Natural killer cell (primary cell): Measurements from ENCODE around the gene ONECUT1. TPM values are rescaled to one million over a fixed set of nuclear protein-coding genes. Genes with fewer than 3 reads are reported as not detected.

Source experiments
- ATAC-seq, 3 donors: fragments of 150-1000 bp in 2 of 3; fragments of 200-7000 bp in 1 of 3; cut with Tn5 transposase; 1 replicate in 1 of 3; 2 replicates in 2 of 3; pipeline ENCODE4 v1.10.0; 2021; ENCODE audit warnings: mild to moderate bottlenecking in 2 of 3, moderate library complexity in 2 of 3
- DNase-seq, 2 donors: peaks; one replicate each; pipeline versions ENCODE4 v3.0.0 to v3.0.0-alpha.2; 2013 to 2021; ENCODE audit warnings: mixed read lengths in 1 of 2
- H3K27ac ChIP-seq: one replicate; pipeline ENCODE4 v1.5.1; 2013; ENCODE audit warnings: mild to moderate bottlenecking, low read length
- H3K27me3 ChIP-seq: one replicate; pipeline ENCODE4 v1.6.1; 2013; ENCODE audit warnings: low read length; ENCODE audit not compliant: control insufficient read depth, insufficient read depth
- H3K36me3 ChIP-seq: one replicate; pipeline ENCODE4 v1.6.1; 2013; ENCODE audit warnings: low read length; ENCODE audit not compliant: control insufficient read depth, insufficient read depth
- H3K4me1 ChIP-seq: one replicate; pipeline ENCODE4 v1.6.1; 2013; ENCODE audit warnings: low read length; ENCODE audit not compliant: control insufficient read depth, insufficient read depth
- H3K4me3 ChIP-seq: one replicate; pipeline ENCODE4 v1.5.1; 2013; ENCODE audit warnings: low read length
- H3K9me3 ChIP-seq: one replicate; pipeline ENCODE4 v1.6.1; 2013; ENCODE audit warnings: low read length; ENCODE audit not compliant: control insufficient read depth, insufficient read depth
- H3K27ac Mint-ChIP-seq, 2 donors: one replicate each; pipeline ENCODE4 v1.8.0; 2022; ENCODE audit warnings: mild to moderate bottlenecking in 2 of 2, mixed read lengths in 2 of 2, moderate library complexity in 1 of 2
- H3K27me3 Mint-ChIP-seq, 2 donors: one replicate each; pipeline ENCODE4 v1.8.0; 2022; ENCODE audit warnings: low read depth in 2 of 2, mixed read lengths in 2 of 2
- H3K36me3 Mint-ChIP-seq: one replicate; pipeline ENCODE4 v1.8.0; 2022; ENCODE audit warnings: mixed read lengths
- H3K4me1 Mint-ChIP-seq, 2 donors: one replicate each; pipeline ENCODE4 v1.8.0; 2022; ENCODE audit warnings: mixed read lengths in 2 of 2
- H3K4me3 Mint-ChIP-seq: one replicate; pipeline ENCODE4 v1.8.0; 2022; ENCODE audit warnings: mild to moderate bottlenecking, moderate library complexity, mixed read lengths
- H3K9me3 Mint-ChIP-seq, 2 donors: one replicate each; pipeline ENCODE4 v1.8.0; 2022; ENCODE audit warnings: mixed read lengths in 2 of 2
- WGBS: methylation state at CpG from one replicate; pipeline ENCODE4 v1.1.7; 2013; ENCODE audit warnings: missing lambda C conversion rate; ENCODE audit not compliant: insufficient coverage; 5-methylcytosine and 5-hydroxymethylcytosine counted together
- intact Hi-C: fragments of 100-400 bp; cut with micrococcal nuclease; formaldehyde crosslinking; loops from one replicate; pipeline ENCODE4 v1.14.2; 2022
- total RNA-seq, 4 donors: library from RNA; stranded (reverse); fragments of 120-200 nt in 1 of 4; gene quantifications; one replicate each; pipeline versions ENCODE4 v1.2.3 to v1.2.4, GENCODE V29; 2013 to 2022
- TF ChIP-seq, protein P1 (sequence below): fragments of 200-600 bp; IDR thresholded peaks from one replicate; pipeline ENCODE4 v1.8.0; 2022; ENCODE audit warnings: antibody characterized with exemption

Gene ONECUT1
- total RNA-seq, 3 donors from 2014 or later (not counting 1 experiment from before 2014, with no cell fraction given) = not detected

DNA sequence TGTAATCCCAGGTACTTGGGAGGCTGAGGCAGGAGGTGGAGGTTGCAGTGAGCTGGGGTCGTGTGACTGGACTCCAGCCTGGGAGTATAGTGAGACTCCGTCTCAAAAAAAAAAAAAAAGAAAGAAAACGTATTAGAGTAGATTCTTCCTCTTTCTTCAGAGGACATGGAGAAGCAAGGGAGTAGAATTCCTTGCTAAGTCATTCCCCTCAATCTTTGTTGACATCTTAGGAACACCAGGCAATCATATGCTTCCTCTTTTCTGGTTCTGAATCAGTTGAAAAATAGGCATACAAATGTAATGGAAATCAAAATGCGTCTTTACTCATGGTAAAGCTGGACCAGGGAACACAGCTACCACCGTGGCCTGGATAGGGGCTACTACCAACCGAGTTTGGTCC is 72.7 kb downstream of the ONECUT1 start:
- DNase-seq (no peak), ATAC-seq (no peak)
- intact Hi-C loops = no loop called here
- Histone ChIP-seq H3K27ac (no peak overlapping the region), H3K4me3 (no peak overlapping the region), H3K9me3 (no peaks in the 10 kb centered on the region), H3K27me3 (no peaks in the 10 kb centered on the region), H3K36me3 (no peaks in the 10 kb centered on the region), H3K4me1 (no peaks in the 10 kb centered on the region)
- TF ChIP-seq, protein P1, sequence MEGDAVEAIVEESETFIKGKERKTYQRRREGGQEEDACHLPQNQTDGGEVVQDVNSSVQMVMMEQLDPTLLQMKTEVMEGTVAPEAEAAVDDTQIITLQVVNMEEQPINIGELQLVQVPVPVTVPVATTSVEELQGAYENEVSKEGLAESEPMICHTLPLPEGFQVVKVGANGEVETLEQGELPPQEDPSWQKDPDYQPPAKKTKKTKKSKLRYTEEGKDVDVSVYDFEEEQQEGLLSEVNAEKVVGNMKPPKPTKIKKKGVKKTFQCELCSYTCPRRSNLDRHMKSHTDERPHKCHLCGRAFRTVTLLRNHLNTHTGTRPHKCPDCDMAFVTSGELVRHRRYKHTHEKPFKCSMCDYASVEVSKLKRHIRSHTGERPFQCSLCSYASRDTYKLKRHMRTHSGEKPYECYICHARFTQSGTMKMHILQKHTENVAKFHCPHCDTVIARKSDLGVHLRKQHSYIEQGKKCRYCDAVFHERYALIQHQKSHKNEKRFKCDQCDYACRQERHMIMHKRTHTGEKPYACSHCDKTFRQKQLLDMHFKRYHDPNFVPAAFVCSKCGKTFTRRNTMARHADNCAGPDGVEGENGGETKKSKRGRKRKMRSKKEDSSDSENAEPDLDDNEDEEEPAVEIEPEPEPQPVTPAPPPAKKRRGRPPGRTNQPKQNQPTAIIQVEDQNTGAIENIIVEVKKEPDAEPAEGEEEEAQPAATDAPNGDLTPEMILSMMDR = no peak
- Mint-ChIP-seq H3K4me3 (no peak overlapping the region), H3K4me1 (no peaks in the 10 kb centered on the region), H3K9me3 (no peaks in the 10 kb centered on the region), H3K36me3 (no peaks in the 10 kb centered on the region), H3K27me3 (peaks cover 0 to 2% of the 10 kb centered on the region in 2 donors), H3K27ac (no peak overlapping the region)
- 61% methylated on average over 5 of the region's 6 CpGs for WGBS

DNA sequence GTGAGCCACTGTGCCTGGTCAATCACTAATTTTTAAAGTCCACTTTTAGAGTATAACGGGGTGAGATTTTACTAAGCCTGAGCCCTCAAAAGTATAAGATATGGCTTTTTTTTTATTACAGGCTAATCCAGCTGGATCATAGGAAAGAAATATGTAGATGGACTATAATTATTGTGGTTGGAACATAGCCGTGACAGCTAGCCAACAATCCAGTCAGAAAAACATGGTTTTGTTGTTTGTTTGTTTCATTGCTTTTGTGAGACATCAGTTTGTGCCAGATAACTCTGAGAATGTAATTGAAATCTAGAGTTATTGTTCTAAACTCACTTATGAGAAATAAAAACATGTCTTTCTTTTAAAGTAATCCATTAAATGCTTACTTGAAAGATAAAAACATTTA is 73.6 kb downstream of the ONECUT1 start:
- Histone ChIP-seq H3K27ac (no peak overlapping the region), H3K9me3 (no peaks in the 10 kb centered on the region), H3K4me3 (no peak overlapping the region), H3K36me3 (no peaks in the 10 kb centered on the region), H3K27me3 (no peaks in the 10 kb centered on the region), H3K4me1 (no peaks in the 10 kb centered on the region)
- TF ChIP-seq, protein P1 = no peak
- ATAC-seq (no peak), DNase-seq (no peak)
- no peaks in the 10 kb centered on the region for H3K9me3 Mint-ChIP-seq
- H3K27ac Mint-ChIP-seq = no peak overlapping the region
- H3K36me3 Mint-ChIP-seq = no peaks in the 10 kb centered on the region
- intact Hi-C loops = no loop called here
- H3K4me3 Mint-ChIP-seq = no peak overlapping the region
- H3K4me1 Mint-ChIP-seq = no peaks in the 10 kb centered on the region
- H3K27me3 Mint-ChIP-seq = peaks cover 0 to 2% of the 10 kb centered on the region in 2 donors
- 50% methylated on average over 2 of the region's 2 CpGs for WGBS

DNA sequence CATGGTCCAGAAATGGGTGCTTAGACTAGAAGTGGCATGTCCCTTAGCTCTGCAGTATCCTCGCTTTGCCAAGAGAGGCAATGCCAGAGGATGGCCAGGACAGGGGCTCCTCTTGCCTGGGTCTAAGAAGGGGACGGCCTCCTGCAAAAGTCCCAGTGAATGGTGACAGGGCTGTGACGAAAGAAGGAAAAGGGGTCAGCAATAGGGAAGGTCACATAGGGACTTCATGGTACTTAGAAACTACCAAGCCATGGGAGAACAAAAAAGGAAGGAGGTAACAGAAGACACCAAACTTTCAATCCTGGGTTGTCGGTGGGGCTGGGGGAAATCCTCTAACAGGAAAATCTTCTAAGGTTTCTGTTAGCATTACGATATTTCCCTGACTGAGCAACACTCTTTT is 74.7 kb downstream of the ONECUT1 start:
- TF ChIP-seq, protein P1 = no peak
- no peak overlapping the region for H3K27ac ChIP-seq
- H3K27me3 Mint-ChIP-seq = peaks cover 0 to 2% of the 10 kb centered on the region in 2 donors
- no peak for ATAC-seq
- no peaks in the 10 kb centered on the region for H3K36me3 Mint-ChIP-seq
- no peaks in the 10 kb centered on the region for H3K9me3 ChIP-seq
- DNase-seq = no peak
- H3K4me3 Mint-ChIP-seq = no peak overlapping the region
- no peak overlapping the region for H3K27ac Mint-ChIP-seq
- no peaks in the 10 kb centered on the region for H3K36me3 ChIP-seq
- intact Hi-C loops = no loop called here
- WGBS = 73% methylated on average over 5 of the region's 5 CpGs
- H3K27me3 ChIP-seq = no peaks in the 10 kb centered on the region
- H3K4me3 ChIP-seq = no peak overlapping the region
- no peaks in the 10 kb centered on the region for H3K9me3 Mint-ChIP-seq
- H3K4me1 Mint-ChIP-seq = no peaks in the 10 kb centered on the region
- H3K4me1 ChIP-seq = no peaks in the 10 kb centered on the region

DNA sequence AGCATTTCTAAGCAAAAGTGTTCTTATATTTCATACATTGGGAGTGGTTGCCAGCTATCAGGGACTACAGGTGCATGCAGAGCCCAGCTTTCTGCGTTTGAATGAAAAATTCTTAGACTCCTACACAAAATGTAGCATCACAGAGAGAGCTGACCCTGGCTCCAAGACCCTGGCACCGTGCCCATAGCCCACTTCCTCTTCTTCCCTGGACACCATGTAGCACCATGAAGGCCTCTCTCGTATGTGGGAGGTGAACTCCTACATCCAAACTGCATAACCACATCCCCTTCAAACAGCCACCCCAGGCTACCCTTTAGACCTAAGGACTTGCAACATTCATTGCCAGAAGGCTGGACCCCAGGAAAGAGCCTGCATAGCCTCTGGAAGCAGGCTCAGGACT is 75.2 kb downstream of the ONECUT1 start:
- H3K4me3 Mint-ChIP-seq = no peak overlapping the region
- Histone ChIP-seq H3K4me3 (no peak overlapping the region), H3K36me3 (no peaks in the 10 kb centered on the region), H3K4me1 (no peaks in the 10 kb centered on the region), H3K9me3 (no peaks in the 10 kb centered on the region), H3K27me3 (no peaks in the 10 kb centered on the region), H3K27ac (no peak overlapping the region)
- TF ChIP-seq, protein P1 = no peak
- H3K27me3 Mint-ChIP-seq = peaks cover 0 to 2% of the 10 kb centered on the region in 2 donors
- DNase-seq = no peak
- 75% methylated on average over 3 of the region's 3 CpGs for WGBS
- H3K36me3 Mint-ChIP-seq = no peaks in the 10 kb centered on the region
- no peak for ATAC-seq
- intact Hi-C loops = no loop called here
- H3K4me1 Mint-ChIP-seq = no peaks in the 10 kb centered on the region
- H3K27ac Mint-ChIP-seq = no peak overlapping the region
- no peaks in the 10 kb centered on the region for H3K9me3 Mint-ChIP-seq
